Measurements from ENCODE around the gene MYO5C.

DNA sequence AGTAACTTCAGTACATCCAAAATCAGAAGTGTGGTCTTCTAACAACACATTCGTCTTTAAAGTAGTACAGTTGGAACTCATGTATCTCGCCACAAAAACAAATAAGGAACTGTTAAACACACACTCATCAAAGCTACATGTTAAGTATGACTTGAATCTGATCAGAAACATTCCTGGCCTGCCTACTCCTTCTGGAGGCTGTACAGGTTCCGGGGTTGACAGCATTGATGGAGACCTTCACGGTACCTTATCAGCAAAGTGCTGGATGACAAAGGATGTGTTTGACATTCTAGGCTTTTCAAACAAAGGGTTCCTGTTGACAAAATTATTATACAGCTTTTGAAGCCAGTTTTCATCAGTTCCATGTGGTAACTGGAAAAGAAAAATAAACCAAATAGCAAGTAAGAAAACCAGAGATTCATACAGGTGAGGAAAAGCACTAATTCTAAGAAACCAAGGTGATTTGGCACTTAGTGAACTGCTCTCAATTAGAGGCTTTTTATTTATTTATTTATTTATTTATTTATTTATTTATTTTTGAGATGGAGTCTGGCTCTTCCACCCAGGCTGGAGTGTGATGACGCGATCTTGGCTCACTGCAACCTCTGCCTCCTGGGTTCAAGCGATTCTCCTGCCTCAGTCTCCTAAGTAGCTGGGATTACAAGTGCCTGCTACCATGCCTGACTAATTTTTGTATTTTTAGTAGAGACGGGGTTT, 44.3 kb downstream of the MYO5C start:
- TF ChIP-seq, protein P1, sequence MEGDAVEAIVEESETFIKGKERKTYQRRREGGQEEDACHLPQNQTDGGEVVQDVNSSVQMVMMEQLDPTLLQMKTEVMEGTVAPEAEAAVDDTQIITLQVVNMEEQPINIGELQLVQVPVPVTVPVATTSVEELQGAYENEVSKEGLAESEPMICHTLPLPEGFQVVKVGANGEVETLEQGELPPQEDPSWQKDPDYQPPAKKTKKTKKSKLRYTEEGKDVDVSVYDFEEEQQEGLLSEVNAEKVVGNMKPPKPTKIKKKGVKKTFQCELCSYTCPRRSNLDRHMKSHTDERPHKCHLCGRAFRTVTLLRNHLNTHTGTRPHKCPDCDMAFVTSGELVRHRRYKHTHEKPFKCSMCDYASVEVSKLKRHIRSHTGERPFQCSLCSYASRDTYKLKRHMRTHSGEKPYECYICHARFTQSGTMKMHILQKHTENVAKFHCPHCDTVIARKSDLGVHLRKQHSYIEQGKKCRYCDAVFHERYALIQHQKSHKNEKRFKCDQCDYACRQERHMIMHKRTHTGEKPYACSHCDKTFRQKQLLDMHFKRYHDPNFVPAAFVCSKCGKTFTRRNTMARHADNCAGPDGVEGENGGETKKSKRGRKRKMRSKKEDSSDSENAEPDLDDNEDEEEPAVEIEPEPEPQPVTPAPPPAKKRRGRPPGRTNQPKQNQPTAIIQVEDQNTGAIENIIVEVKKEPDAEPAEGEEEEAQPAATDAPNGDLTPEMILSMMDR (IDR thresholded peaks at IDR 0.05; ENCODE audit: insufficient read depth, low read depth, low read length): no peak
- TF ChIP-seq EZH2 (IDR thresholded peaks at IDR 0.05; ENCODE audit: insufficient read depth, low read length): no peak

All from astrocyte (in vitro differentiated cells and primary cell).